HG02981 (cell line): Measurements from ENCODE around the gene TBC1D8.

Experiments used
- ATAC-seq: cut with Tn5 transposase; IDR thresholded peaks from one replicate; pipeline ENCODE4 v1.9.1; 2021; ENCODE audit warnings: mild to moderate bottlenecking, moderate library complexity; ENCODE audit not compliant: unreplicated experiment

Gene TBC1D8

GRCh38 chr2:101037161-101037755 is 113.9 kb downstream of the TBC1D8 start:
- ATAC-seq: no peak

GRCh38 chr2:101036562-101036961 is 114.6 kb downstream of the TBC1D8 start:
- ATAC-seq: no peak

- ATAC-seq: no peak
Observed at GRCh38 chr2:101032084-101032776, 119.0 kb downstream of the TBC1D8 start.

GRCh38 chr2:101030866-101031554 is 120.2 kb downstream of the TBC1D8 start:
- ATAC-seq: no peak

- ATAC-seq: no peak
Observed at GRCh38 chr2:101027852-101028251, 123.3 kb downstream of the TBC1D8 start.

- ATAC-seq: no peak
Observed at GRCh38 chr2:101026923-101027469, 124.2 kb downstream of the TBC1D8 start.

GRCh38 chr2:101026253-101026701 is 124.9 kb downstream of the TBC1D8 start:
- no peak for ATAC-seq

- ATAC-seq: no peak
Observed at GRCh38 chr2:101025561-101025960, 125.6 kb downstream of the TBC1D8 start.

- ATAC-seq: no peak
Observed at GRCh38 chr2:101023327-101024107, 127.7 kb downstream of the TBC1D8 start.

- no peak for ATAC-seq
Observed at GRCh38 chr2:101022221-101022620, 129.0 kb downstream of the TBC1D8 start.

GRCh38 chr2:101018934-101019333 is 132.2 kb downstream of the TBC1D8 start:
- ATAC-seq: no peak

GRCh38 chr2:101017371-101017770 is 133.8 kb downstream of the TBC1D8 start:
- ATAC-seq: no peak

- no peak for ATAC-seq
Observed at GRCh38 chr2:101014264-101014857, 136.8 kb downstream of the TBC1D8 start.

GRCh38 chr2:101012706-101013181 is 138.4 kb downstream of the TBC1D8 start:
- ATAC-seq: no peak

- peak; percentile 82 for ATAC-seq
Observed at GRCh38 chr2:101012054-101012705, 139.0 kb downstream of the TBC1D8 start.

GRCh38 chr2:101011152-101011551 is 140.0 kb downstream of the TBC1D8 start:
- ATAC-seq: no peak

GRCh38 chr2:101007415-101008345 is 143.5 kb downstream of the TBC1D8 start:
- ATAC-seq: no peak

GRCh38 chr2:101006065-101006715 is 145.0 kb downstream of the TBC1D8 start:
- ATAC-seq: no peak
